Adrenal gland (tissue), 12 donors: ENCODE measurements around the gene TMEM236. TPM values are rescaled to one million over a fixed set of nuclear protein-coding genes. Genes with fewer than 3 reads are reported as not detected.

ENCODE experiments used
- DNase-seq, 7 donors: peaks; one replicate each; pipeline ENCODE4 v3.0.0-alpha.2; 2019 to 2020
- H3K27ac ChIP-seq, 5 donors: fragments of 200-600 bp; sonication (generic) in 4 of 5; 1 replicate in 3 of 5; 2 replicates in 2 of 5; pipeline versions ENCODE4 v1.5.1 to v1.8.0; 2016 to 2020; ENCODE audit warnings: mild to moderate bottlenecking in 1 of 5
- H3K27me3 ChIP-seq: fragments of 200-600 bp; 2 replicates; pipeline ENCODE4 v1.8.0; 2021
- H3K36me3 ChIP-seq, 2 donors: fragments of 200-600 bp; replicated peaks in 1 of 2; 1 replicate in 1 of 2; 2 replicates in 1 of 2; pipeline versions ENCODE4 v1.5.1 to v1.8.0; 2018 to 2022
- H3K4me1 ChIP-seq, 2 donors: fragments of 200-600 bp; replicated peaks in 1 of 2; 1 replicate in 1 of 2; 2 replicates in 1 of 2; pipeline versions ENCODE4 v1.5.1 to v1.8.0; 2018 to 2021
- H3K4me3 ChIP-seq, 4 donors: fragments of 200-600 bp; sonication (generic) in 3 of 4; one replicate each; pipeline ENCODE4 v1.5.1; 2016 to 2018
- H3K9me3 ChIP-seq, 3 donors: fragments of 200-600 bp; sonication (generic) in 1 of 3; replicated peaks in 1 of 3; 1 replicate in 2 of 3; 2 replicates in 1 of 3; pipeline versions ENCODE4 v1.5.1 to v1.8.0; 2016 to 2021
- CTCF ChIP-seq, 6 experiments: fragments of 450-650 bp in 4 of 6; fragments of 200-600 bp in 2 of 6; sonication (generic) in 1 of 6; IDR thresholded peaks; 1 replicate in 5 of 6; 2 replicates in 1 of 6; pipeline versions ENCODE4 v1.5.1 to v1.8.0; 2016 to 2021; ENCODE audit warnings: antibody characterized with exemption in 6 of 6, mild to moderate bottlenecking in 2 of 6, moderate library complexity in 1 of 6
- POLR2A ChIP-seq, 2 donors: fragments of 450-650 bp; IDR thresholded peaks; one replicate each; pipeline ENCODE4 v1.6.1; 2017; ENCODE audit warnings: antibody characterized with exemption in 2 of 2, mild to moderate bottlenecking in 2 of 2, moderate library complexity in 1 of 2
- WGBS, 4 donors: extraction: QIAGEN DNeasy Blood & Tissue Kit in 2 of 4; methylation state at CpG; one replicate each; pipeline versions ENCODE4 v1.1.5 to v1.1.7; 2013 to 2017; 5-methylcytosine and 5-hydroxymethylcytosine counted together
- intact Hi-C, 2 donors: fragments of 100-400 bp; cut with DNase I; formaldehyde crosslinking; loops; one replicate each; pipeline versions ENCODE4 v1.14.1 to v1.15.0; 2022 to 2023
- polyA plus RNA-seq, 3 donors: library from polyadenylated mRNA; stranded (reverse); fragments of 200-250 nt in 2 of 3; fragments of 350-450 nt in 1 of 3; fragmentation: Illumina TruSeq in 1 of 3; extraction: RNeasy Lipid Tissue Mini Kit (QIAGEN cat#74804) in 1 of 3; gene quantifications; one replicate each; pipeline ENCODE4 v1.2.3, GENCODE V29; 2013 to 2014
- total RNA-seq, 9 donors: library from RNA; depleted of rRNA in 4 of 9; stranded (reverse); fragments of >200 nt in 4 of 9; fragments of 120-200 nt in 1 of 9; fragmentation: NEBNext Ultra II Directional in 1 of 9; extraction: Animal tissue kit (Norgen Biotek cat#: 25700) in 1 of 9; gene quantifications; one replicate each; pipeline versions ENCODE4 v1.1.0 to v1.2.4, GENCODE V29; 2013 to 2023
- donor health status: healthy with polysubstance abuse.
- donor health status: Bipolar disorder and iron deficiency.
- donor health status: DM: yes; HTN: yes; CAD: no.
- donor health status: DM: no; HTN: no; CAD: no.
- donor health status: DM: no; HTN: no; CAD: no.
- donor health status: DM: yes; HTN: yes; CAD: no.

The TMEM236 gene
- total and polyA plus RNA-seq, 12 donors, result 0.24 to 2.8 (median 1.6) TPM

- Histone ChIP-seq H3K27ac (no peak overlapping the region), H3K4me1 (no peaks in the 10 kb centered on the region), H3K4me3 (no peak overlapping the region), H3K27me3 (no peaks in the 10 kb centered on the region), H3K9me3 (no peaks in the 10 kb centered on the region), H3K36me3 (no peaks in the 10 kb centered on the region)
- intact Hi-C loops, result no loop called here
- no peak for DNase-seq
- no peak for TF ChIP-seq CTCF (IDR thresholded peaks at IDR 0.05)
- no peak for TF ChIP-seq POLR2A (IDR thresholded peaks at IDR 0.05)
Observed at GRCh38 chr10:17758896-17759295, 6.9 kb downstream of the TMEM236 start.

- Histone ChIP-seq H3K27me3 (no peaks in the 10 kb centered on the region), H3K27ac (no peak overlapping the region), H3K4me3 (no peak overlapping the region), H3K4me1 (no peaks in the 10 kb centered on the region), H3K9me3 (no peaks in the 10 kb centered on the region), H3K36me3 (no peaks in the 10 kb centered on the region)
- DNase-seq, result no peak
- WGBS, 4 donors, result 62 to 71% (median 67%) methylated on average over 4 of the region's 4 CpGs
- TF ChIP-seq CTCF (IDR thresholded peaks at IDR 0.05), result no peak
- no peak for TF ChIP-seq POLR2A (IDR thresholded peaks at IDR 0.05)
- intact Hi-C loops, result no loop called here
Observed at GRCh38 chr10:17764142-17764541, 12.1 kb downstream of the TMEM236 start.

- no peaks in the 10 kb centered on the region for H3K27me3 ChIP-seq
- 51 to 74% (median 64%) methylated on average over 3 of the region's 3 CpGs for WGBS, 4 donors
- H3K4me3 ChIP-seq, result no peak overlapping the region
- no peaks in the 10 kb centered on the region for H3K4me1 ChIP-seq
- intact Hi-C loops, result no loop called here
- no peak for DNase-seq
- no peak overlapping the region for H3K27ac ChIP-seq
- H3K36me3 ChIP-seq, result no peaks in the 10 kb centered on the region
- no peaks in the 10 kb centered on the region for H3K9me3 ChIP-seq
- no peak for TF ChIP-seq POLR2A (IDR thresholded peaks at IDR 0.05)
- no peak for TF ChIP-seq CTCF (IDR thresholded peaks at IDR 0.05)
Observed at GRCh38 chr10:17765602-17766001, 13.6 kb downstream of the TMEM236 start.

- DNase-seq, result no peak
- no peak overlapping the region for H3K4me3 ChIP-seq
- peak overlapping the region in 2 of 5 donors; percentile 13 to 47 for H3K27ac ChIP-seq
- 59 to 82% (median 60%) methylated on average over 1 of the region's 1 CpG for whole genome bisulfite sequencing, 4 donors
- no peaks in the 10 kb centered on the region for H3K27me3 ChIP-seq
- TF ChIP-seq POLR2A (IDR thresholded peaks at IDR 0.05), result no peak
- no peaks in the 10 kb centered on the region for H3K9me3 ChIP-seq
- H3K4me1 ChIP-seq, result no peaks in the 10 kb centered on the region
- intact Hi-C loops, result no loop called here
- H3K36me3 ChIP-seq, result no peaks in the 10 kb centered on the region
Observed at GRCh38 chr10:17766731-17767130, 14.7 kb downstream of the TMEM236 start.

- H3K4me3 ChIP-seq, result no peak overlapping the region
- no peak for DNase-seq
- TF ChIP-seq POLR2A (IDR thresholded peaks at IDR 0.05) (no peak), CTCF (IDR thresholded peaks at IDR 0.05) (no peak)
- no peak overlapping the region for H3K27ac ChIP-seq
- H3K4me1 ChIP-seq, result no peaks in the 10 kb centered on the region
- no peaks in the 10 kb centered on the region for H3K36me3 ChIP-seq
- H3K27me3 ChIP-seq, result no peaks in the 10 kb centered on the region
- no peaks in the 10 kb centered on the region for H3K9me3 ChIP-seq
- WGBS, 4 donors, result 79 to 88% (median 82%) methylated on average over 5 of the region's 5 CpGs
- intact Hi-C loops, result no loop called here
Observed at GRCh38 chr10:17768496-17768895, 16.5 kb downstream of the TMEM236 start.
